ENCODE data around the gene ABR.

- TF ChIP-seq CTCF (IDR thresholded peaks at IDR 0.05): no peak
- no peak for TF ChIP-seq POLR2A (IDR thresholded peaks at IDR 0.05)
Measured at GRCh38 chr17:1019451-1019850, 160.3 kb downstream of the ABR start.
